ENCODE data around the gene CDH13.

Gene CDH13

DNA sequence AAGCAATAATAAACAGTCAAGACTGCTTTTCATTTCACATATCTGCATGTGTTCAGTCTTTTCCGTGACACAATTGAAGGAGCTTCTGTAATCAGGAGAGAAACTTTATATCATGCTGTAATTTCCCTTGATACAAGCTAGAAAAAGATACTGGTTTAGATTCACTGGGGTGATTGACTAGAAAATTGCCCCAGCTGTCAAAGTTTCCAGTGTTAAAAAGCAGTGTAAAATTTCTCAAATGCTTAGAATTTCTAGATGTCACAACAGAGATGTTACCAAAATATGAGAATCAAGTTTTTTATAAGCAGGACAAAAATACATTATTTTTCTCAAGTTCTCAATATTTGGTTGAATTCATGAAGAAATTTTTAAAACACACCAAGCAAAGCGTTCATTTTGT lies 888.6 kb downstream of the CDH13 start:
- DNase-seq (ENCODE audit: low read depth), result no peak

DNA sequence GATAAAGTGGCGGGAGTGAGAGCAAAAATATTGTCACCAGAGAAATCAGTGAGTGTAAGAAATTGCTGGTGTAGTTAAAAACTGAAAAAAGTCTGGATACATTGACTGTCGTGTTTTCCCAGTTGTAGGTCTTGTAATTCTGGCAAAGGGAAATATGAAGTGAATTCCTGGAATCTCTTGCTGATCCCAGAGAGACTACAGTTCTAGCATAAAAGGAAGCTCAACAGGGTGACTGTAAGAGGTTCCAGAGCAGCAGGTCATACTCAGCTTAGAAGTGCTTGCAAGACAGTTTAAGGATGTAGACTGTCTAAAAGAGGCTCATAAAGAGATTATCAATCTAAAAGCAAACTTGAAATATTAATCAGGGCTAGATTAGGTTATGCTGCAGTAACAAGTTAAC lies 890.2 kb downstream of the CDH13 start:
- no peak for DNase-seq (ENCODE audit: low read depth)

DNA sequence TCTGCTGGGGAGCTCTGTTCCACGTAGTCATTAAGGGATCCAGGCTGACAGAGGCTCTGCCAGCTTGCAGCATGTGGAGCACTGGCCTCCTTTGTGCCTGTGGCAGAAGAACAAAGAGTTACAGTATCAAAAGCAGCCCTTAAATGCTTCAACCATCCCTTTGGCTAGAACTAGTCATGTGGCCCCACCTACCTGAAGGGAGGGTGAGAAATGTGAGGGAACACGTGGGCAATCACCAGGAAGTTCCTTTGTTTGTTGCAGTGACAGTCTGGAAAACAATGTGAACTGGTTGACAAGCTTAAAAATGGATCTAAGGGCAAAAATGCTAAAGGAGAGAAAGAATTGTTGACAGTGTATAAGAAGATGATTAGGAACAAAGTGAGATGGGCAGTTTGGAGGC lies 890.6 kb downstream of the CDH13 start:
- no peak for DNase-seq (ENCODE audit: low read depth)

DNA sequence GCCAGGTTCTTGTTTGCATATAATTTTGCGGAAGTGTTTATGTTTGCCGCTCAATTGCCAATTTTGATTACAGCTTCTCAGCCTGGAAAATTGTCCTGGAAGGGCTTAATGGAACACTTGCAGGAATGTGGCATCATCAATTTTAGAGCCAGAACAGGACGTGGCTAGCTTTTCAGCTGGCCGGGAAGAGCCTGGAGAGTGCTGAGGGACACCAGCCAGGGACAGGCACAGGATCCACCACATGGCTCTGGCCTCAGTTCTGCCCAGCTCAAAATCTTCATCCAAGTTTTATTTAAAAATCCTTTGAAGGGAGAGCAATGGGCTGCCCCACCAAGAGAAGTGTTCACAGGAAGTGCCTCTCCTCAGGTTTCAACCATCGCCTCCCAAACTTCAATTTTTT lies 893.8 kb downstream of the CDH13 start:
- DNase-seq (ENCODE audit: low read depth), result no peak

DNA sequence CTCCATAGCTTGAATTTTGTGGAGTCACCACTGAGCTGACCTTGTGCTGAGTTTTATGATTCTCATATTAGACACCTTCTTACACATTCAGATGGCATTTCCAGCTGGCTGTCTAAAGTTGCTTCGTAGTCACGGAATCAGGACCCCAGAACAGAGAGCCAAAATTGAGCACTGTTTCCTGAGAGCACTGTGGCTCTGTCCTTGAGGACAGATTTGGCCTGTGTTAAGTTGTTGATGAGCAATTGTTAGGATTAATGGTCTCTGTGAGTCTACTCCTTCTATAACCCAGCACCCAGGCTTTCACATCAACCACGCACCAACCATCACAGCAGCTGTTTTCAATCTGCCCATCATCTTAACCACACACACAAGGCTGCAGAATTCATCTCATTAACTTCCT lies 903.5 kb downstream of the CDH13 start:
- no peak for DNase-seq (ENCODE audit: low read depth)

DNA sequence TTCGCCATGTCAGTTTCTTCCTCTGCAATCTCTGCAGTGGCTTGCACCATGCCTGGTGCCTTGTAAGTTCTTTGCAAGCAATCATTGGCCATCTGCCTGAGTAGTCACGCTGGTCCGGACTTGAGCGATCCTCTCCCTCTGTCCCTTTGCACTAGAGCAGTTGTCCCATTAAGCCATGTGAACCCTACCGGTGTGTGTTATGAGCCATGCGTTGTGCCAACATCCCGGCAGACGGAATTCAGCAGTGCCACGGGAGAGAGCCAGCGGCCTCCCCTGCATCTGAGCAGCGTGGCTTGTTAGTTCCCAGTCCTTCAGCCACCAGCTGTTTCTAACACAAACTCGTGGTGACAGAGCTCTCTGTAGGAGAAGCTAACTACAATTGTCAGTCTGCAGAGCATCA lies 905.9 kb downstream of the CDH13 start:
- DNase-seq (ENCODE audit: low read depth), result no peak

DNA sequence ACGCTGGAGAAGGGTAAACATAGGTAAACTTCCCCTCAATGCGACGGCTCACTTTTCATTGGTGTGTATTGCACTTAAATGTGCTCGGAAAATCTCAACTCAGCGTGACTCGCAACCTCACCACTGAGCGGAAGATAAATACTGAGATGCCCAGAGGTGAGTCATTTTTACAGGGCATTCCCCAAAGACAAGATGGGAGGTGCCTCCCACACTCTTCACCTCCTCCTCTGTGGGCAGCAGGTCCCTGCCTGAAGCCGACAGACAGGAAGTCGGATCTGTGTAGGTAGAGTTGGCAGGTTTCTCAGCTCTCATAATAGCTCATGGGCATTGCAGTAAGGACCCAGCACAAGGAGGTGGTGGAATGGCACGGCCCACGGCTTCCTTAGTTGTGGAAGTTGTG lies 906.4 kb downstream of the CDH13 start:
- DNase-seq (ENCODE audit: low read depth), result no peak

DNA sequence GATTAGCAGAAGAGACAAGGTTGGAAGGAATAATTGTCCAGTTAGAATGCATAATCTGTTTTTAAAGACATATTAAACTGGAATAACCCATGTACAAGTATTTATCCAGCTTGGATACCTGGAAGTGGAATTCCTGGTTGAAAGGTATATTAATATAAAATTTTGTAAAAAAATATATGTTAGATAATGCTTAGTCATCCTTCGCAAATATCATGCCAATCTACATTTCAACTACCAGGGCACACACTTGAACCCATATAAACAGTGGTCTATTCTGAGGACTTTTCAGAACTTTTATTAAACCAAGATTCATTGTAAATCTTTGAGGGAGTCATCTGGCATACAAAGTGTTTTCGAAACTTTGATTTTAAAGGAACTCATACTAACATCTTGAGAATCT lies 911.9 kb downstream of the CDH13 start:
- DNase-seq (ENCODE audit: low read depth), result no peak

DNA sequence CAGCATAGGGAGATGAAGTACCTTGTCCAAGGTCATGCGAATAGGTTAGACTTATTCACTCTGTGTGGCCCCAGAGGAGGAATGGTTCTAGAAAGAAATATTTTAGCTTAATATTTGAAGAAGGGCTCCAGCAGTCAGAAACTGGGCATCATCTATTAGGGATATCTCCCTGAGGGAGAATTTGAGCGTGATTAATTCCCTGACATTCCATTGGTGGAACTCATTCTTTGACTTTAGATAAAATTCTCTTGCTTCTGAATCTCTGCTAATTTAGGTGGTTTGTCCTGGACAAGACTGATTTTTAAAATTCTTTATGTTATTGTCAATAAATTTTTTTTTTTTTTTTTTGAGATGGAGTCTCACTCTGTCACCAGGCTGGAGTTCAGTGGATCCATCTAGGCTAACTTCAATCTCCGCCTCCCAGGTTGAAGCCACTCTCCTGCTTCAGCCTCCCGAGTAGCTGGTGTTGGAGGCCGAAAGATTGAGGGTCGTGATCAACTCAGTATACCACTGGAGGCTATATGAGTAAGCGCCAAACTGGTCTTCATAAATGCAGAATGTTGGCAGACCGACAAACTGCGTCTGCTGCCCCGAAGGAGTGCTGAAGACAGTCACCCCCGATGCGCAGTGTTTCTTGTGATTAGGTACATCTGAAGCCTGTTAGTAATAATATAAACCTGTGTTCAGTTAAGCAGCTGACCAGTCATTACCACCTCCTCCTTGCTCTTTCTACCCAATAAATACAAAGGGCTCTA lies 913.1 kb downstream of the CDH13 start:
- no peak for DNase-seq (ENCODE audit: low read depth)

DNA sequence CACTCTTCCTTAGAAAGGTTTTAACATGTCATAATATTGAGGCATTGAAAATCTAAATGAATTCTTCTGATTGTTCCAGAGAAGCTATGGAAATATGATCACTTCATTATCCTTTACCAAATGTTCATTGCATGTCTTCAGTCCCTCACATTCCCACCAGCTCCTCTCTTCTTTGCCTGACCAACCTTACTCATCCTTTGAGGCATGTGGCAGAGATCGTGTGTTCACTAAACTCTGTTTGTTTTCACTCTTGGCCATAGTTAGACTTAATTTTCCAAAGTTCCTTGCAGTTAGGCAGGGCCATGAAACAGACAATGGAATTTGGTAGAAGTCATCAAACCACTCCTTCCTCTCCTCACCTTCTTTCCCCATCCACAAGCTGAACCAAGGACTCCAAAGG lies 914.5 kb downstream of the CDH13 start:
- DNase-seq (ENCODE audit: low read depth), result no peak

DNA sequence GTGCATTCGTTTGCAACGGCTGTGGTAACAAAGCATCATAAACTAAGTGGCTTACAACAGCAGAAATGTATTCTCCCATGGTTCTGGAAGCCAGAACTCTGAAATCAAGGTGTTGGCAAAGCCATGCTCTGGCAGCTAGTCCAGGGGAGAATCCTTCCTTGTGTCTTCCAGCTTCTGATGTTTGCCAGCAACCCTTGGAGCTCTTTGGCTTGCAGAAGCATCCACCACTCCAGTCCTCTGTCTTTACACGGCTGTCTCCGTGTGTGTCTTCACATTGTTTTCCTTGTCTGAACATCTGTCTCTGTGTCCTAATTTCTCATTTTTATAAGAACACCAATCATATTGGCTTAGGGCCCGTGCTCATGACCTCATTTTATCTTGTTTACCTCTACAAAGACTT lies 915.7 kb downstream of the CDH13 start:
- DNase-seq (ENCODE audit: low read depth), result no peak

DNA sequence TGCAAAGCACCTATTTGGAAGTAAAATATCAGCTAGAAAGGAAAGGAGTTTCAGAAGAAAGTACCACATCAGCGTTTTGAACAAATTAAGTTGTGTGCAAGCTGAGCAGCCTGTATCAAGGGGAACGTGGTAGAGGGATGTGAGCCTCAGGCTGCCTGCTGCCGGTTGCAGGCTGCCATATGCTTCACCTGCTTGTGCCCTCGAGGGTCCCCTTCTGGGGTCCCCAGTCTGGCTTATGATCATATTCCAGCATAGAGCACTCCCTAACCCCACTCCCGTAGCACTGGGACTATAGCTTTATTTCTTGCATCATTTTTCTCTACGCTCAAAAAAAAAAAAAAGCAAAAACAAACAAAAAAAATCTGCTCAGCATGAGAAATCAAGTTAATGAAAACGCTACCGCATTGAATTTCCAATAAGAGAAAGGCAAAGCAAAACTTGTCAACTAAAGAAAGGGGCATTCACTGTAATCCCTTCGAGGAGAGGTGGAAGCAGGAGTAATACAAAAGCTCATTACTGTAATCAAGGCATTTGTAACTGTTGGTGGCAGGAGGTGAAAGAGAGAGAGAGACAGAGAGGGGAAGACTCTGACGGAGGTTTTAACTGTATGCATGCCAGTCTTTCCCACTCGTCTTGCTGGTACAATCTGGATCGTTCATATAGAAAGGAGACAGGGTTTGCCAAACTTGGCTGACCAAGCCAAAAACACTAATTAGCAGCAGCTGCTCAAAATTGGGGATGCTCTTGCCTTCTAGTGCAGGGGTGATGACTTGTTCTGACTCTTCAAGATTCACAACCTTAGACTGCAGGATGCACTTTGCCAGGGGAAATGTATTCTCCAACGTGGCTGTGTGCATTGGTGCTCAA lies 922.8 kb downstream of the CDH13 start:
- no peak for DNase-seq (ENCODE audit: low read depth)

DNA sequence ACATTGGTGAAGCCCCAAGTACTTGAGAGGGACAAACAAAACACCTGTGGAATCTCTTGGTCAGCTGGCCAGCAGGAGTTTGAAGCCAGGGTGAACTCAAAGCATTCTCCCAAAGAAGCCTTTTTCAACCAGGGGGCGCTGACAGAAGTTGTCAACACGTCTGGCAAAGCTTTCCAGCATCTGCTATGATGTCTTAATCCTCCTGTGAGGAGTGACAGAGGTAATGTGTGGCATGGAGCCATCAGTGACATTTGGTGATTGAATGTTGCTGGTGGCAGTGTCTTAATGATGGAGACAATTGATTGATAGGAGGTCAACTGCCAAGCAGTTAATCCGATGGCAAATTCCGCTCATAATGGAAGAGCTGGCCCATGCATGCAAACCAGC lies 923.4 kb downstream of the CDH13 start:
- DNase-seq (ENCODE audit: low read depth), result no peak

DNA sequence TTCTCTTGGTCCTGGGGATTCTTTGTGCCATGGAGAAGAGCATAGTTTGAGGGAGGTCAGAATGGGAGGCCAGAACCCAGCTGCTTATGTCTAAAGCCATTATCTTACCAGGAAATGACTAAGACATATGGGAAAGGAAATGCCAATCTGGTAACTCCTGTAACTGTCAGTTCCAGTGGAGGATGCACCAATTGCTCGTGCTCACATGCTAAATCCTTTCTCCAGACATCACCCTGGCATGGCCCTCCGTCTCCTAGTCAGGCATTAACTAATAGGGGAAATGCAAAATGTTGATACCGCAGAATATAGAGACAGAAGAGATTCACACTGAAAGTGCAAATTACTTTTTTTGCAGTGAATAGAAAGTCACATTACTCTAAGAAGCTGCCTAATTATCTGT lies 925.5 kb downstream of the CDH13 start:
- no peak for DNase-seq (ENCODE audit: low read depth)

DNA sequence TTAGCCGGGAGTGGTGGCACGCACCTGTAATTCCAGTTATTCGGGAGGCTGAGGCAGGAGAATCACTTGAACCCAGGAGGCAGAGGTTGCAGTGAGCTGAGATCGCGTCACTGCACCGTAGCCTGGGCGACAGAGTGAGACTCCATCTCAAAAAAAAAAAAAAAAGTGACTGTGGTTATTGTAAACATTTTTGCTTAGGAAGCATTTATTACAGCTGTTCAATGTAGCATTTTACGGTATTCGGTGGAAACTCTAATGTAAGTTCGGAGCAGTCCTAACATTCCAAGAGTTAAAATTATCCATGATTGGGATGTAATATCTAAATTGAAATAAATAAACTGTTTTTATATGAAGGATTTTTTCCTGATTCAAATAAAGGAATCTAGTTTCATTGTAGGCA lies 926.2 kb downstream of the CDH13 start:
- no peak for DNase-seq (ENCODE audit: low read depth)

DNA sequence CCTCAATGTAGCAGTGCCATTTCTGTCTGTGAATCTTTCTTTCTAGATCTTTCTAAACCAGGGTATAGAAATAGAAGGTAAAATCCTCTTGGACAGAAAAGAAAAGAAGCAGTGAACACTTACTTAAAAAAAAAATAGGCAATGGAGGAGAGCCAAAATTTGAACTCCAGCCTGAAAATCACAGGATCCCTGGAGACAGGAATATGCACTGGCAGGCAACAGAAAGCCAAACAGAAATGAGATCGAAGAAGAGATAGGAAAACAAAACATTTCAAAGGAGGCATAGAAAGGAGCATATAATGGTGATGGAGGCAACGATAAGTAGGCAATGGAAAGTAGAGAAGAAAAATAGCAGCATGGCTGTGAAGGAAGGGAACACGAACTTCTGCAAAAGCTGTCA lies 927.3 kb downstream of the CDH13 start:
- DNase-seq (ENCODE audit: low read depth), result no peak

DNA sequence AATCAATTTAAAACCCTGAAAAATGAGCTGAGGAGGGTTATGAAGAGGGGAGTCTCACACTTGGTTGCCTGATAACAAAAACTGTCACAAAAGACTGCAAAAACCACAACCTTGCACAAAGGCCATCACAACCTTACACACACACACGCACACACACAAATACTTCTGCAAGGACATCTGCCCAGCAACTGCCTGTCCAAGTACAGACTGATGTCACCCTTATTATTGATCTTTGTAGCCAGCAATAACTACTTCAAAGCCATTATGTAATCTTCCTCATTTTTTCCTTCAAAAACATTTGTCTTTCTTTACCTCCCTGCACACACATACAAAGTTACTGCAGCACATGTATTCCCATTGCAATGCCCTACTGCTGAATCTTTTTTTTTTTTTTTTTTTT lies 927.8 kb downstream of the CDH13 start:
- DNase-seq (ENCODE audit: low read depth), result no peak

DNA sequence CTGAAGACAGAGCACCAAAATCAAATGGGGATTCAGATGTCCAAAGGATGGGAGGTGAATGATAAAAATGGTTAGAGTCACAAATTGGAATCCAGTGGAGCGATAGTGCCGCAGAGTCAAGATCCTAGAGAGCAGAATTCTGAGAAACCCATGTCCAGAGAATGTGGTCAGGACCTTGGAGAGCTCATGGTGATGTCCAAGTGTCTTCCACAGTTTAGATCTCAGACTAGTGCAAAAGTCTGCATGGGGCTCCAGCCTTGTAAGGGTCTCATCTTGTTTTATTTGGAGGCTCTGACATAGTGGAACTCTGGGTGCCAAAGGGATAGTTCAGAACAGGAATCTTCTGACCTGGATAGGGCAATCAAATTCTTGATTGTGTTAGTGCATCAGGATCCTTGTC lies 935.1 kb downstream of the CDH13 start:
- no peak for DNase-seq (ENCODE audit: low read depth)

DNA sequence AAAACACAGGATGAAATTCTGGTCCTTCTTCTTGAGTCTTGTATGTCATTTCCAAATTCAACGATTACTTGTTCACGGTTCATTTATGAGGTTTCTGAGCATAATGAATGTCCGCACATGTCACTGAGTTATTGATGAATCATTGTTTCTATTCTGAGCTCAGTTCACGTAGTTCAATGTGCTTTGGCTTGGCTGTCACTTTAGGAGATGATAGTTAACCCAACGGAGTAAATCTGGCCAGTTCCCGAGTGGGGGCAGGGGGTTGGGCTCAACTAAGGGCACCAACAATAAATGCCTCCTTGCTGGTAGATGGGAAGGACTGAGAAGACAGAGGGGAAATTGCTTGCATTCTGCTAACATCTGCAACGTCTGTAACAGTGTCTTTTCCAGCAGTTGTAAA lies 941.6 kb downstream of the CDH13 start:
- no peak for DNase-seq (ENCODE audit: low read depth)

DNA sequence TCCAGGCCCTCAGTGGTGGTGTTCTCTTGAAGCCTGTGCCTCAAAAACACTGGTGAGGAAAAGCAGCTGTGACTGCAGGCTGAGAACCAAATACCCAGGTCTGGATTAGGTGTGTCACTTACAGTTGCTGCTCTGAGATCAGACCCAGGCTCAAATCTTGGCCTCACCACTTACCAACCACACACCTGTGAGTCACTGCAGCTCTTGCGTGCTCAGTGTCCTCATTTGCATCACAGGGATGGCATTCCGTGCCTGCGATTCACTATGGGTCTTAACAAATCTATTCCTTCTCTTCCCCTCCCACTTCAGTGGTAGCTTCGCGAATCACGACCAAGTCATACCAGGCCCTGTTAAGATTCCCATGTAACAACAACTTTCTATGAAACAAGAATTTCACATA lies 947.6 kb downstream of the CDH13 start:
- DNase-seq (ENCODE audit: low read depth), result no peak

DNA sequence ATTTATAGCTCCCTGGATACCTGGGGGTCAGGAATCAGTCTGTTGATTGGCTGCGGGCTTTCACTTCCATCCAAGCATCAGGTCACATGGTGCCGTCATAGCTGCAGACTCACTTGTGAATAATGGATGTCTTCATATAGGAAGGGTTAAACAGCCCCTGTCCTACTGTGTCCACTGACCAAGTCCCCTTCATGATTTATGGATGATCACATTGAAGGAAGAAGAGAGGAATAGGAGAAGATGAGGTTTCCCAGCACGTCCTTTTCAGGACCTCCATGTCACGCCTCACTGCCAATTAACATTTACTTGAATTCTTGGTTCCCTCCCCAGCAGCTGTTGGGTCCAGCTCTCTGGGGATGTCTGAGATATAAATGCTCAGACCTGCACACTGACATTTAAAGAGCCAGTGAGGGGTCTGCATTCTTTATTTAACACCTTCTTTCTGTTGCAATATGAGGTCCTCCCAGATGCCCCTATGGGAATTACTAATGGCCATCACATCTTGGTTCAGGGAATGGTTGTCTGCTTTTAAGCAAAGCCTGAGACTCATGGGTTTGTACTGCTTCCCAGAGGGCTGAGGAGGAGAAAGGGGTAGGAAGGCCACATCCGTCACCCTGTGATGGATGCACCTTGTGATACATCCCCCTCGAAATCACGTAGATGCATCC lies 950.4 kb downstream of the CDH13 start:
- DNase-seq (ENCODE audit: low read depth), result no peak

DNA sequence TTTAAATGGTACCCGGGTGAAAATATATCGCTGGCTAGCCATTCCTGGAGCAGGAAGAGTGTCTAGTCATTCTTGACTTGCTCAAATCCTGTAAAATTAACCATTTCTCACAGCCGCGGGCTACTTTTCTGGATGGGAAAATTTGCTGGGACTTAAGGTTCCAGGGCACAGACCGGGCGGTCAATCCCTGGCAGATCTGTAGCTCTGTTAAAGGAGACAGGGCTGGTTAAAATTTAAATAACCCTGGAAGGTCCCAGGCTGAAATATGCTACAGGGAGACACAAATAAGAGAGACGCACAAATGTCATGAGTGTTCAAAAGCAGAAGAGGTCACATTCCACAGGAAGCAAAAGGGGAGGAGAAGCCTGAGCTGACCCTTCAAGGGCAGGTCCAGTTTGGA lies 951.4 kb downstream of the CDH13 start:
- DNase-seq (ENCODE audit: low read depth), result no peak

DNA sequence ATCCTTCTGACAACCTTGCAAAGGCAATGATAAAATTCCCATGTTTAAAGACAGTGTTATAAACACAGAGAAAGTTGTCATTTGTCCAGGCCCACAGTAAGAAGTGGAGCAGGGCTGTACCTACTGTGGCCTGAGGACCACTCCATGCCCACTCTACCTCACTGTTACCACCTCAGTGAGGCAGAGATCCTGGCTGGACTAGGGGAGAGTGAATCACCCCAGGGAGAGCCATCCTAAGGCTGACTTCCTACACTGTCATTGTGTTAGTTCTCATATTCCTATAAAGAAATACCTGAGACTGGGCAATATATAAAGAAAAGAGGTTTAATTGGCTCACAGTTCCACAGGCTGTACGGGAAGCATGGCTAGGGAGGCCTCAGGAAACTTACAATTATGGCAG lies 952.3 kb downstream of the CDH13 start:
- no peak for DNase-seq (ENCODE audit: low read depth)
